GM19351 (cell line): ENCODE results near the gene C17orf58.
A peak's percentile ranks its signal among the peaks of the same experiment; 100 is the strongest.
"Not testable (repeated sequence)": the region's sequence is repeated elsewhere in the genome, so short reads cannot be mapped to it uniquely, and the experiment has no call there.

Source experiments
- ATAC-seq: cut with Tn5 transposase; IDR thresholded peaks from one replicate; pipeline ENCODE4 v1.9.1; 2021; ENCODE audit warnings: mild to moderate bottlenecking, moderate library complexity; ENCODE audit not compliant: unreplicated experiment

Gene C17orf58

GRCh38 chr17:67996301-67997171 lies at the start of gene C17orf58:
Gene C17orf58, minus strand, starts transcription at chr17:67996469. Its CDS starts 271 bp downstream, at chr17:67996198.
- not testable (repeated sequence) for ATAC-seq

GRCh38 chr17:68036304-68037147 lies 40.3 kb upstream of the C17orf58 start:
- ATAC-seq: no peak

DNA sequence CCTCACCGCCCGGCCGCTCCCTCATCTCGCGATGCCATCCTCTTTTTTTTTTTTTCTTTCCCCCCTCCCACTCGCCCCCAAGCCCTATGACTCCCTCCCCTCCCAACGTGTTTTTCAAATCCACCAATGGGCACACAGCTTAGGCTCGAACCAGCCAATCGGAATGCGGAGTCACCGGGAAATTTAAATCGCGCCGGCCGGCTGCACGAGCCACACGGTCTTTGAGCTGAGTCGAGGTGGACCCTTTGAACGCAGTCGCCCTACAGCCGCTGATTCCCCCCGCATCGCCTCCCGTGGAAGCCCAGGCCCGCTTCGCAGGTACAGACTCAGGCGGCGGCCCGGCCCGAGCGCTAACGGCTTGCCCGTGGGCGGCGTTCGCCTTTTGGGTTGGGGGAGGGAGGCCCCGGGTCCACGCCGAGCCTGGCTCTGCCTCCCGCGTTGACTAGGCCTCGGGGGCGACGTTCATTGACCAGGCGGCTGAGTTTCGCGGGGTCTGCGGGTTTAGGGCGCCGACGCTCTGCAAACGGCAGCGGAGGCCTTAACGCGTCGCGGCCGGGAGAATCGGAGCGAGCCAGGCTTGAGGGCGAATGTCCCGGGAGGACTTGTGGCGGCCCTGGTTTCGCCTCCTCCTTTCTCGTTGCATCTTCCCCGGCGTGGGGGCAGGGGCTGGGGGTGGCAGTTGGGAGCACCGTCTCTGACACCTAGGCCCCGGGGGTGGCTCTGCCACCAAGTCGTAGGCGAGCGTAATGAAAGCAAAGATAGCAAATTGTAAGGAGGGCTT lies 39.4 kb upstream of the C17orf58 start, which contains the start of gene KPNA2:
KPNA2 (plus strand) TSS at position 213 of the 781 bp plus-strand sequence. CDS start 1,398 bp downstream, outside the sequence.
- ATAC-seq: peak; percentile 89

GRCh38 chr17:68035131-68035522 lies 38.9 kb upstream of the C17orf58 start:
- ATAC-seq: peak; percentile 89

DNA sequence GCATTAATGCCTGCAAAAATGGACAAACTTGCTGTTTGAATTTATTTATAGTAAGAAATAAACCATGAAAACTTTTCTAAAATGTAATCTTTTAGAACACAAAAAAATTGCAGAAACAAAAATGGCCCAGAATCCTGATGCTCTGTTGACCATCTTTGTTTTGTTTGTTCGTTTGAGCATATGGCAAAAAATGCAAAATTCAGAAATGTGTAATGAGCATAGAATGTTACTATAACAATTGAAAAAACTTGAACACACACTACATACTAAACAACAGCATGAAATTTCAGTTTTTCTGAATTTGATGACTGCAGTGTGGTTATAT lies 38.1 kb upstream of the C17orf58 start:
- ATAC-seq: no peak

GRCh38 chr17:68033636-68034451 lies 37.6 kb upstream of the C17orf58 start:
- ATAC-seq: no peak

GRCh38 chr17:68029512-68030215 lies 33.4 kb upstream of the C17orf58 start:
- no peak for ATAC-seq

GRCh38 chr17:68022547-68022946 lies 26.3 kb upstream of the C17orf58 start:
- ATAC-seq: not testable (repeated sequence)

DNA sequence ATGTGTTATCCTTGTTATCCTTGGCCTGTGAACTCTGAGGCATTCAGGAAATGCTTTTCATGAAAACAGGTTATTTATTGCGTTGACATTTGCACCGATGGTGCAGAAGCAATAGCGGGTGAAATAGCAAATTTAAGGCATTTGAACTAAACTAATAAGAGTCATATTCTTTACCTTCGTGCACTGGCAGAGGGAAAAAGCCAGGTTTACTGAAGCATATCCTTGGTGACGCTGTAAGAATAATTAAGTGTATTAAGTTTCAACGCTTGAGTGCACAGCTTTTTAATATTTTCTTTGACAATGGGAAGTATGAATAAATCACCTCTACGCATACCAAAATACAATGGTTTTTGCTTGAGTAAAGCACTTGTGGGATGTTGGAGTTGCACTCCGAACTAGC lies 25.7 kb upstream of the C17orf58 start:
- ATAC-seq: no peak

DNA sequence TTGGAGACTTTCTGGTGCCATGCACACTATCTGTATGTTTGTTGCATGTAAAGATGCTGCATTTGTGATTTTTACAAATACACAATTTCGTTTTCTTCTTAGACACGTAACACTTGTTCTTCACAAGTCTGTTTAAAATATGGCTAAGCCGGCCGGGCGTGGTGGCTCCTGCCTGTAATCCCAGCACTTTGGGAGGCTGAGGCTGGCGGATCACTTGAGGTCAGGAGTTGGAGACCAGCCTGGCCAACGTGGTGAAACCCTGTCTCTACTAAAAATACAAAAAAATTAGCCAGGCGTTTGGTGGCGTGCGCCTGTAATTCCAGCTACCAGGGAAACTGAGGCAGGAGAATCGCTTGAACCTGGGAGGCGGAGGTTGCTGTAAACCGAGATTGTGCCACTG lies 24.5 kb upstream of the C17orf58 start:
- ATAC-seq: not testable (repeated sequence)

DNA sequence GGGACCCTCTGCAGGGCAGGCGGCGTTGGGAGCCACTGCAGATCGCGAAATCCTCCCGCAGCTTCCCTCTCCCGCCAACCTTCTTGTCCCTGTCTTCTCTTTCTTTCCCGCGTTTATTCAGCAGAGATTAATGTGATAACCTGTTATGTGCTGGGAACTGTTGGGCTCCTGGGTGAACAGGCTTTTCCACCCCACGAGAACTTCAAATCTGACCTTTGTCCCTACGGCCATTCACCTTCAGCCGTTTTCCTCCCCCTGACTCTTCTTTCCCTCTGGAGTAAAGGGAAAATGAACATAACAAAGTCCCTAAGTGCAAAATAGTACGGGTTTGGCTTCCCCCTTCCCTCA lies 24.1 kb upstream of the C17orf58 start:
- ATAC-seq: peak; percentile 6

DNA sequence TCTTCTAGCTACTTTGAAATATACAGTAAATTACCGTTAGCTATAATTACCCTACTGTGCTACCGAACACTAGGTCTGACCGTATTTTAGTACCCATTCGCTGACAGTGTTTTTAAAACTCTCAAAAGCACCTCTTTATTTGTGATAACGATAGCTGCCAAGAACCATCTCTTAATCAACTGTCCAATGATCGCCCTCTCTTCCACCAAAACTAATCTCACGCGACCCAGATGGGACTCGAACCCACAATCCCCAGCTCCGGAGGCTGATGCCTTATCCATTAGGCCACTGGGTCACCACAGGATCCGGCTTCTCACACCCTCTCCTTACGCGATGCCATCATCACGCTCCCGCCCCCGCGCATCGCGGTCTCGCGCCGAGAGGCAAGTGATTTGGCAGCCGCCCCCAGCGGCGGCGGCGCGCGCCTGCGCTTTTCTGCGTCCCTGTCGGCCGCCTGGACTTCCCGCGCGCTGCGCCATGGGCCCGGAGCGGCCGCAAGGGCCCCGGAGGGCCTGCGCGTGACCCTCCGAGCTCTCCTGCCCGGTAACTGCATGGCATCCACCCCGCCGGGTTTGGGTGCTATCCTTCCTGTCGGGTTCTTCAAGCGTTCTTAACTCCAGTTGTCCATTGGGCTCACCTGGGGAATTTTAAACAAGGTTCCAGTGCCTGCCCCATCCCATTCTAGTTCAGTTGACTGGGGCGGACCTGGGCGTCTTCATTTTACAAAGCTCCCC lies 23.6 kb upstream of the C17orf58 start:
- ATAC-seq: peak; percentile 92

DNA sequence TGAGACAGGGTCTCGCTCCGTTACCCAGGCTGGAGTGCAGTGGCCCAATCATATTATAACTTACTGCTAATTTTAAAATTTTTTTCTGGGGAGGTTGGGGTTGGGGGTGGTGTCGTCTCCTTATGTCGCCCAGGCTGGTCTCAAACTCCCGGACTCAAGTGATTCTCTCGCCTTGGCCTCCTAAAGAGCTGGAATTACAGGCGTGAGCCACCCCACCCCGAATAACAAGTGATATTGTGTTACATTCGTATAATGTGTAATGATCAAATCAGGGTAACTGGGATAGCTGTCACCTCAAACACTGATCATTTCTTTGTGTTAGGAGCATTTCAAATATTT lies 23.0 kb upstream of the C17orf58 start:
- no peak for ATAC-seq

DNA sequence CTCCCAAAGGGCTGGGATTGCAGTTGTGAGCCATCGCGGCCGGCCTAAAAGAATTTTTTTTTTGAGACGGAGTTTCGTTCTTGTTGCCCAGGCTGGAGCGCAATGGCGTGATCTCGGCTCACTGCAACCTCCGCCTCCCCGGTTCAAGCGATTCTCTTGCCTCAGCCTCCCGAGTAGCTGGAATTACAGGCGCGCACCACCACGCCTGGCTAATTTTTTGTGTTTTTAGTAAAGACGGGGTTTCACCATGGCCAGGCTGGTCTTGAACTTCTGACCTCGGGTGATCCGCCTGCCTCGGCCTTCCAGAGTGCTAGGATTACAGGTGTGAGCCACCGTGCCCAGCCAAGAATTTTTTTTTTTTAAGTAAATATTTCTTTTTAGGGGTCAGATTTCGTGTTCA lies 22.2 kb upstream of the C17orf58 start:
- ATAC-seq: not testable (repeated sequence)

- no peak for ATAC-seq
These were observed 20.6 kb upstream of the C17orf58 start for GRCh38 chr17:68016838-68017237.

DNA sequence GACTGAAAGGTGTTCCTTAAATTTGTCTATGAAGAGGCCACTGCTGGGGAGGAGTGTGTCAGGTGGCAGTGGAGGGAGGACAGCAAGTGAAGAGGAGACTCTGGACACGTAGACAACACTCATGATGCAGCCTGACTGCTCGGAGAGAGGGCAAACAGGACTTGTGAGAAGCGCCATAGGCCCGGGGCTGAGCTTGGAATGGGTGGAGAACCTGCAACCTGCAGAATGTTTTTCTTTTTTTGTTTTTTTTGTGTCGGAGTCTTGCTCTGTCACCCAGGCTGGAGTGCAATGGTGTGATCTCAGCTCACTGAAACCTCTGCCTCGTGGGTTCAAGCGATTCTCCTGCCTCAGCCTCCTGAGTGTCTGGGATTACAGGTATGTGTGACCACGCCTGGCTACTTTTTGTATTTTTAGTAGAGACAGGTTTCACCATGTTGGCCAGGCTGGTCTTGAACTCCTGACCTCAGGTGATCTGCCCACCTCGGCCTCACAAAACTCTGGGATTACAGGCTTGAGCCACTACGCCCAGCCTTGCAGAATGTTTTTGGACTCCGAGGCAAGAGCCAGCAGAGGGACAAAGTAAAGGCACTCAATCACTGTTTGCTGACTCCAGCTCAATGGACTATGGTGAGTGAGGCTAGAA lies 18.9 kb upstream of the C17orf58 start:
- no peak for ATAC-seq

DNA sequence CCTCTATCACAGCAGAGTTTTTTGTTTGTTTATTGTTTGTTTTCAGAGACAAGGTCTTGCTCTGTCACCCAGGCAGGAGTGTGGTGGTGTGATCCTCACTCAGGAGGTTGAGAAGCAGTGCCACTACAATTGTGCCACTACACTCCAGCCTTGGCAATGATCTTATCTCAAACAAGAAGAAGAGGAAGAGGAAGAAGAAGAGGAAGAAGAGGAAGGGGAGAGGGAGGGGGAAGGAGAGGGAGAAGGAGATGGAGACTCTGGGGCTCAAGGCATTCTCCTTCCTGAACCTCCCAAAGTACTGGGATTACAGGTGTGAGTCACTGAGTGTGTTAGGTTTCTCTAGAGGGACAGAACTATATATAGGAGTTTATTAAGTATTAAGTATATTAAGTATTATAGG lies 17.1 kb upstream of the C17orf58 start:
- ATAC-seq: no peak

DNA sequence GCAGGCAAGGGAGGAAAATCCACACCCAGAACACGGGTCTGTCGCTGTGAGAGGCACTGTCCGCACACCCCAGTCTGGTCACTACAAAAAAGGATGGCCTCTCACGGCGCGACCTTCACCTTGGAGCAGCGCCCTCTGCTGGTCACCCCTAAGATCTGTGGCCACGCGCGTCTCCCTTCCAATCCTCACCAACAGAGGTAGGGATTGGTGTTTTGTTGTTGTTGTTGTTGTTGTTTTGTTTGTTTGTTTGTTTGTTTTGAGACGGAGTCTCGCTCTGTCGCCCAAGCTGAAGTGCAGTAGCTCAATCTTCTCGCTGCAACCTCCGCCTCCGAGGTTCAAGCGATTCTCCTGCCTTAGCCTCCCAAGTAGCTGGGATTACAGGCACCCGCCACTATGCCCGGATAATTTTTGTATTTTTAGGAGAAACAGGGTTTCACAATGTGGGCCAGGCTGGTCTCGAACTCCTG lies 15.0 kb upstream of the C17orf58 start:
- ATAC-seq: no peak

DNA sequence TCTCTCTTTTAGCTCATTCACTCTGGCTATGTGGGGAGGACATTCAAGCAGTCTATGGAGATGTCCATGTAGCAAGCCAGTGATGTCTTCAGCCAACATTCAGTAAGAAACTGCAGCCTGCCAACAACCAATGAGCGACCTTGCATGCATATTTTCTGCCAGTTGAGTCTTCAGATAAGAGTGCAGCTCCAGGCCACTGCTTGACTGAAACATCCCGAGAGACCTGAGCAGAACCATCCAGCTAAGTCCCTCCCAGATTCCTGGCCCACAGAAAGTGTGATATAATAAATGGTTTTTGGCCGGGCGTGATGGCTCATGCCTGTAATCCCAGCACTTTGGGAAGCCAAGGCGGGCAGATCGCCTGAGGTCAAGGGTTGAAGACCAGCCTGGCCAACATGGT lies 10.5 kb upstream of the C17orf58 start:
- ATAC-seq: no peak
